Activated CD4-positive, CD25-positive, alpha-beta regulatory T cell treated with anti-CD3 and anti-CD28 coated beads, Interleukin-2, amount 50 U/mL, for 16 hours (primary cell): Measurements from ENCODE around the gene CHI3L2.

ENCODE experiments used
- DNase-seq: peaks from one replicate; pipeline ENCODE4 v3.0.0-alpha.2; 2020; ENCODE audit warnings: low read depth, low spot score

CHI3L2 gene

GRCh38 chr1:111227434-111227833, at the start of gene CHI3L2:
Gene CHI3L2 (plus strand): TSS chr1:111227713. CDS start chr1:111227730, 17 bp downstream.
- no peak for DNase-seq

GRCh38 chr1:111179968-111180533, 47.5 kb upstream of the CHI3L2 start:
- no peak for DNase-seq

- DNase-seq = no peak
Measured at GRCh38 chr1:111182052-111182451, 45.5 kb upstream of the CHI3L2 start.

- DNase-seq = no peak
Measured at GRCh38 chr1:111183308-111184069, 44.0 kb upstream of the CHI3L2 start.

GRCh38 chr1:111184663-111185062, 42.9 kb upstream of the CHI3L2 start:
- no peak for DNase-seq

GRCh38 chr1:111190931-111191451, 36.5 kb upstream of the CHI3L2 start:
- DNase-seq = no peak

- DNase-seq = no peak
Measured at GRCh38 chr1:111191496-111191895, 36.0 kb upstream of the CHI3L2 start.

GRCh38 chr1:111192074-111192473, 35.4 kb upstream of the CHI3L2 start:
- DNase-seq = no peak

GRCh38 chr1:111192658-111193519, 34.6 kb upstream of the CHI3L2 start:
- no peak for DNase-seq

- DNase-seq = no peak
Measured at GRCh38 chr1:111193712-111194480, 33.6 kb upstream of the CHI3L2 start.

GRCh38 chr1:111195002-111195684, 32.4 kb upstream of the CHI3L2 start:
- DNase-seq = no peak

- no peak for DNase-seq
Measured at GRCh38 chr1:111196213-111196612, 31.3 kb upstream of the CHI3L2 start.

GRCh38 chr1:111197598-111198284, 29.8 kb upstream of the CHI3L2 start:
- peak; percentile 43 for DNase-seq

- no peak for DNase-seq
Measured at GRCh38 chr1:111198836-111199235, 28.7 kb upstream of the CHI3L2 start.

- DNase-seq = no peak
Measured at GRCh38 chr1:111199329-111199728, 28.2 kb upstream of the CHI3L2 start.

GRCh38 chr1:111199881-111200801, 27.4 kb upstream of the CHI3L2 start, which contains the start of gene DENND2D:
Gene DENND2D (minus strand): TSS chr1:111200646. CDS start chr1:111200459, 187 bp downstream.
- DNase-seq = no peak

- DNase-seq = no peak
Measured at GRCh38 chr1:111200802-111201161, 26.7 kb upstream of the CHI3L2 start.

GRCh38 chr1:111201275-111202090, 26.0 kb upstream of the CHI3L2 start:
- DNase-seq = no peak
